Subcutaneous abdominal adipose tissue (tissue), 5 donors: ENCODE measurements around the gene CRTC1.

Experiments
- H3K27ac ChIP-seq: one replicate; pipeline ENCODE4 v1.7.0; 2013; ENCODE audit warnings: low read depth, mild to moderate bottlenecking, inconsistent platforms, low read length, moderate library complexity
- H3K27me3 ChIP-seq, 5 donors: one replicate each; pipeline ENCODE4 v1.7.0; 2013; ENCODE audit warnings: low read length in 5 of 5, inconsistent platforms in 1 of 5; ENCODE audit not compliant: control insufficient read depth in 5 of 5, insufficient read depth in 4 of 5
- H3K36me3 ChIP-seq, 5 donors: one replicate each; pipeline ENCODE4 v1.7.0; 2013; ENCODE audit warnings: low read length in 5 of 5; ENCODE audit not compliant: control insufficient read depth in 5 of 5, insufficient read depth in 5 of 5
- H3K4me1 ChIP-seq, 5 donors: one replicate each; pipeline ENCODE4 v1.7.0; 2013; ENCODE audit warnings: low read length in 5 of 5, mild to moderate bottlenecking in 3 of 5, moderate library complexity in 1 of 5; ENCODE audit not compliant: control insufficient read depth in 5 of 5, insufficient read depth in 5 of 5
- H3K4me3 ChIP-seq, 5 donors: one replicate each; pipeline ENCODE4 v1.7.0; 2013; ENCODE audit warnings: low read length in 5 of 5, low read depth in 1 of 5
- H3K9ac ChIP-seq, 5 donors: one replicate each; pipeline ENCODE4 v1.7.0; 2013; ENCODE audit warnings: low read length in 5 of 5, mild to moderate bottlenecking in 4 of 5, moderate library complexity in 3 of 5
- H3K9me3 ChIP-seq, 5 donors: one replicate each; pipeline ENCODE4 v1.7.0; 2013; ENCODE audit warnings: low read length in 5 of 5; ENCODE audit not compliant: control insufficient read depth in 5 of 5
- donor health status: healthy.
- donor health status: healthy.
- donor health status: healthy.
- donor health status: healthy.
- donor health status: healthy.

Gene CRTC1

GRCh38 chr19:18768046-18768771 lies 84.7 kb downstream of the CRTC1 start:
- Histone ChIP-seq H3K27ac (no peak overlapping the region), H3K27me3 (no peaks in the 10 kb centered on the region), H3K36me3 (peaks cover 0 to 22% (median 6%) of the 10 kb centered on the region in 5 donors), H3K9me3 (no peaks in the 10 kb centered on the region), H3K9ac (no peak overlapping the region), H3K4me1 (peaks cover 0 to 6% (median 0%) of the 10 kb centered on the region in 5 donors), H3K4me3 (no peak overlapping the region)

- Histone ChIP-seq H3K4me1 (peaks cover 0 to 2% (median 0%) of the 10 kb centered on the region in 5 donors), H3K27me3 (no peaks in the 10 kb centered on the region), H3K9ac (no peak overlapping the region), H3K36me3 (peaks cover 0 to 22% (median 6%) of the 10 kb centered on the region in 5 donors), H3K9me3 (no peaks in the 10 kb centered on the region), H3K27ac (no peak overlapping the region), H3K4me3 (no peak overlapping the region)
Measured at GRCh38 chr19:18768997-18769891, 85.8 kb downstream of the CRTC1 start.

GRCh38 chr19:18769989-18770528 lies 86.6 kb downstream of the CRTC1 start:
- H3K27ac ChIP-seq: no peak overlapping the region

GRCh38 chr19:18770663-18771327 lies 87.3 kb downstream of the CRTC1 start:
- Histone ChIP-seq H3K9ac (no peak overlapping the region), H3K27ac (no peak overlapping the region), H3K9me3 (no peaks in the 10 kb centered on the region), H3K27me3 (no peaks in the 10 kb centered on the region), H3K36me3 (peaks cover 0 to 35% (median 6%) of the 10 kb centered on the region in 5 donors), H3K4me3 (no peak overlapping the region), H3K4me1 (no peaks in the 10 kb centered on the region)

More at GRCh38 chr19:18769989-18770528, 86.6 kb downstream of the CRTC1 start:
- H3K27me3 ChIP-seq: no peaks in the 10 kb centered on the region
- no peak overlapping the region for H3K9ac ChIP-seq
- no peak overlapping the region for H3K4me3 ChIP-seq
- no peaks in the 10 kb centered on the region for H3K4me1 ChIP-seq
- no peaks in the 10 kb centered on the region for H3K9me3 ChIP-seq
- H3K36me3 ChIP-seq: peaks cover 0 to 30% (median 6%) of the 10 kb centered on the region in 5 donors

GRCh38 chr19:18771328-18772242 lies 88.1 kb downstream of the CRTC1 start:
- Histone ChIP-seq H3K4me3 (no peak overlapping the region), H3K4me1 (no peaks in the 10 kb centered on the region), H3K9me3 (no peaks in the 10 kb centered on the region), H3K36me3 (peaks cover 0 to 41% (median 6%) of the 10 kb centered on the region in 5 donors), H3K9ac (no peak overlapping the region), H3K27ac (no peak overlapping the region), H3K27me3 (no peaks in the 10 kb centered on the region)

GRCh38 chr19:18772620-18773587 lies 89.4 kb downstream of the CRTC1 start:
- H3K9me3 ChIP-seq: no peaks in the 10 kb centered on the region
- no peaks in the 10 kb centered on the region for H3K4me1 ChIP-seq
- peaks cover 0 to 38% (median 6%) of the 10 kb centered on the region in 5 donors for H3K36me3 ChIP-seq
- no peak overlapping the region for H3K27ac ChIP-seq
- peaks cover 0 to 3% (median 0%) of the 10 kb centered on the region in 5 donors for H3K27me3 ChIP-seq
- no peak overlapping the region for H3K9ac ChIP-seq
- H3K4me3 ChIP-seq: no peak overlapping the region

GRCh38 chr19:18773682-18774081 lies 90.2 kb downstream of the CRTC1 start:
- H3K4me3 ChIP-seq: no peak overlapping the region
- H3K27me3 ChIP-seq: peaks cover under 1 to 8% (median 5%) of the 10 kb centered on the region in 5 donors
- H3K27ac ChIP-seq: no peak overlapping the region
- no peaks in the 10 kb centered on the region for H3K9me3 ChIP-seq
- H3K9ac ChIP-seq: no peak overlapping the region
- no peaks in the 10 kb centered on the region for H3K4me1 ChIP-seq
- H3K36me3 ChIP-seq: peaks cover 0 to 34% (median 6%) of the 10 kb centered on the region in 5 donors

- peaks cover 3 to 11% (median 7%) of the 10 kb centered on the region in 5 donors for H3K27me3 ChIP-seq
- H3K4me3 ChIP-seq: no peak overlapping the region
- H3K27ac ChIP-seq: no peak overlapping the region
- no peaks in the 10 kb centered on the region for H3K4me1 ChIP-seq
- peaks cover 0 to 30% (median 3%) of the 10 kb centered on the region in 5 donors for H3K36me3 ChIP-seq
- no peaks in the 10 kb centered on the region for H3K9me3 ChIP-seq
- H3K9ac ChIP-seq: no peak overlapping the region
Measured at GRCh38 chr19:18774107-18774506, 90.6 kb downstream of the CRTC1 start.
